Vagina (tissue), 2 donors: Measurements from ENCODE around the gene MBL2. TPM values are rescaled to one million over a fixed set of nuclear protein-coding genes. Genes with fewer than 3 reads are reported as not detected.
A peak's percentile ranks its signal among the peaks of the same experiment; 100 is the strongest.

ENCODE experiments used
- DNase-seq, 2 donors: peaks; one replicate each; pipeline ENCODE4 v3.0.0-alpha.2; 2017; ENCODE audit errors: extremely low spot score in 2 of 2
- H3K27ac ChIP-seq: fragments of 200-600 bp; sonication (generic); one replicate; pipeline ENCODE4 v1.5.1; 2019
- H3K27me3 ChIP-seq: fragments of 200-600 bp; sonication (generic); one replicate; pipeline ENCODE4 v1.5.1; 2019
- H3K36me3 ChIP-seq, 2 donors: fragments of 200-600 bp; sonication (generic); one replicate each; pipeline ENCODE4 v1.5.1; 2017 to 2019
- H3K4me1 ChIP-seq: fragments of 200-600 bp; sonication (generic); one replicate; pipeline ENCODE4 v1.5.1; 2019
- H3K4me3 ChIP-seq, 2 donors: fragments of 200-600 bp; sonication (generic); 1 replicate in 1 of 2; 2 replicates in 1 of 2; pipeline ENCODE4 v1.5.1; 2016 to 2019
- H3K9me3 ChIP-seq: fragments of 200-600 bp; sonication (generic); one replicate; pipeline ENCODE4 v1.5.1; 2019
- CTCF ChIP-seq, 3 experiments: fragments of 450-650 bp in 2 of 3; fragments of 200-600 bp in 1 of 3; sonication (generic) in 1 of 3; IDR thresholded peaks; one replicate each; pipeline ENCODE4 v1.5.1; 2017 to 2019; ENCODE audit warnings: antibody characterized with exemption in 3 of 3, mild to moderate bottlenecking in 2 of 3, moderate library complexity in 2 of 3
- POLR2A ChIP-seq, 2 donors: fragments of 450-650 bp; IDR thresholded peaks; one replicate each; pipeline ENCODE4 v1.6.1; 2017; ENCODE audit warnings: antibody characterized with exemption in 2 of 2, mild to moderate bottlenecking in 2 of 2, moderate library complexity in 2 of 2
- POLR2AphosphoS5 ChIP-seq, 2 donors: sonication (generic); formaldehyde crosslinking; IDR thresholded peaks; one replicate each; pipeline ENCODE4 v1.9.0; 2017; ENCODE audit warnings: antibody characterized with exemption in 2 of 2, mild to moderate bottlenecking in 2 of 2, low read depth in 1 of 2; ENCODE audit not compliant: insufficient read depth in 1 of 2
- intact Hi-C: fragments of 100-400 bp; cut with DNase I; formaldehyde crosslinking; loops from one replicate; pipeline ENCODE4 v1.15.1; 2023
- total RNA-seq: library from RNA; depleted of rRNA; stranded (reverse); fragments of >200 nt; gene quantifications from one replicate; pipeline ENCODE4 v1.2.3, GENCODE V29; 2016

Gene MBL2
- total RNA-seq, 1 donor from 2014 or later = not detected

- H3K9me3 ChIP-seq = no peaks in the 10 kb centered on the region
- no peak for DNase-seq
- H3K27ac ChIP-seq = no peak overlapping the region
- no peaks in the 10 kb centered on the region for H3K36me3 ChIP-seq
- no peaks in the 10 kb centered on the region for H3K27me3 ChIP-seq
- intact Hi-C loops = no loop called here
- no peak for TF ChIP-seq POLR2AphosphoS5 (IDR thresholded peaks at IDR 0.05; ENCODE audit: insufficient read depth in 1 of 2, low read depth in 1 of 2)
- no peak for TF ChIP-seq CTCF (IDR thresholded peaks at IDR 0.05)
- no peak for TF ChIP-seq POLR2A (IDR thresholded peaks at IDR 0.05)
- no peaks in the 10 kb centered on the region for H3K4me1 ChIP-seq
- H3K4me3 ChIP-seq = no peak overlapping the region
Observed at GRCh38 chr10:52757773-52758172, 14.8 kb downstream of the MBL2 start.

- Histone ChIP-seq H3K27ac (no peak overlapping the region), H3K4me1 (no peaks in the 10 kb centered on the region), H3K36me3 (no peaks in the 10 kb centered on the region), H3K27me3 (no peaks in the 10 kb centered on the region), H3K4me3 (no peak overlapping the region), H3K9me3 (no peaks in the 10 kb centered on the region)
- DNase-seq = no peak
- intact Hi-C loops = no loop called here
- TF ChIP-seq CTCF (IDR thresholded peaks at IDR 0.05) = no peak
- TF ChIP-seq POLR2A (IDR thresholded peaks at IDR 0.05) = no peak
- TF ChIP-seq POLR2AphosphoS5 (IDR thresholded peaks at IDR 0.05; ENCODE audit: insufficient read depth in 1 of 2, low read depth in 1 of 2) = no peak
Observed at GRCh38 chr10:52756966-52757365, 15.6 kb downstream of the MBL2 start.

- no peak for TF ChIP-seq CTCF (IDR thresholded peaks at IDR 0.05)
- no peak for TF ChIP-seq POLR2AphosphoS5 (IDR thresholded peaks at IDR 0.05; ENCODE audit: insufficient read depth in 1 of 2, low read depth in 1 of 2)
- no peak for TF ChIP-seq POLR2A (IDR thresholded peaks at IDR 0.05)
- H3K27ac ChIP-seq = no peak overlapping the region
- no peaks in the 10 kb centered on the region for H3K4me1 ChIP-seq
- H3K27me3 ChIP-seq = no peaks in the 10 kb centered on the region
- H3K9me3 ChIP-seq = no peaks in the 10 kb centered on the region
- DNase-seq = peak in 1 of 2 donors; percentile 16
- no peak overlapping the region for H3K4me3 ChIP-seq
- intact Hi-C loops = no loop called here
- no peaks in the 10 kb centered on the region for H3K36me3 ChIP-seq
Observed at GRCh38 chr10:52756295-52756694, 16.3 kb downstream of the MBL2 start.

- Histone ChIP-seq H3K27me3 (no peaks in the 10 kb centered on the region), H3K9me3 (no peaks in the 10 kb centered on the region), H3K4me3 (no peak overlapping the region), H3K27ac (no peak overlapping the region), H3K4me1 (no peaks in the 10 kb centered on the region), H3K36me3 (no peaks in the 10 kb centered on the region)
- TF ChIP-seq POLR2AphosphoS5 (IDR thresholded peaks at IDR 0.05; ENCODE audit: insufficient read depth in 1 of 2, low read depth in 1 of 2) (no peak), CTCF (IDR thresholded peaks at IDR 0.05) (no peak), POLR2A (IDR thresholded peaks at IDR 0.05) (no peak)
- DNase-seq = peak in 1 of 2 donors; percentile 71
- intact Hi-C loops = no loop called here
Observed at GRCh38 chr10:52755297-52756062, 17.1 kb downstream of the MBL2 start.

- Histone ChIP-seq H3K36me3 (no peaks in the 10 kb centered on the region), H3K27me3 (no peaks in the 10 kb centered on the region), H3K27ac (no peak overlapping the region), H3K4me3 (no peak overlapping the region), H3K9me3 (no peaks in the 10 kb centered on the region), H3K4me1 (no peaks in the 10 kb centered on the region)
- TF ChIP-seq CTCF (IDR thresholded peaks at IDR 0.05) = no peak
- TF ChIP-seq POLR2AphosphoS5 (IDR thresholded peaks at IDR 0.05; ENCODE audit: insufficient read depth in 1 of 2, low read depth in 1 of 2) = no peak
- TF ChIP-seq POLR2A (IDR thresholded peaks at IDR 0.05) = no peak
- peak in 1 of 2 donors; percentile 80 for DNase-seq
- intact Hi-C loops = no loop called here
Observed at GRCh38 chr10:52752801-52753445, 19.7 kb downstream of the MBL2 start.
